ENCODE results near the gene TRRAP. TPM values are rescaled to one million over a fixed set of nuclear protein-coding genes. Genes with fewer than 3 reads are reported as not detected.

TRRAP gene
- polyA plus RNA-seq, 2 of the 4 experiments (the other 2 are of a cell fraction) = 12.2 to 22.1 TPM

DNA sequence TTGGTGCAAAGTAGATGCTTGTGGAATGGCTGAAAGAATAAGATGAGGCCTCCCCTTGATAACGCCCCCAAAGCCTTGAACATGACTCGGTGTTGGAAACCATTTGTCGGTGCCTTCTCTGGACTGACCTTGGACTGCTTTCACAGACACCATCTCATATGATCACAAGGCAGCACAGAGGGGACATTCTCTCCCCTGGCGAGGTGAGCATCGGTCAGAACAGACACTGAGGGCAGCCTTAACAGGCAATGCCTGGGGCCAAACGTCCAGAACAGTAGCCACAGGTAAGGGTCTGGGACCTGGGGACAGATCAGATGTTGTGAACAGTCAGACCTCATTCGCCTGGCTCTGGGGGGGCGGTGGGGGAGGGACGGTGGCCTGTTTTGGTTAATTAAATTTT is 2.8 kb upstream of the TRRAP start:
- H3K27ac ChIP-seq = no peak overlapping the region
- no peak for ATAC-seq
- no peaks in the 10 kb centered on the region for H3K9me3 ChIP-seq
- no peak for TF ChIP-seq ZC3H11A (IDR thresholded peaks at IDR 0.05)
- TF ChIP-seq JUN (IDR thresholded peaks at IDR 0.05) = no peak
- no peak for TF ChIP-seq HDAC2 (IDR thresholded peaks at IDR 0.05)
- no peak for TF ChIP-seq CHD4 (IDR thresholded peaks at IDR 0.05; ENCODE audit: borderline replicate concordance)
- TF ChIP-seq SREBF2 (IDR thresholded peaks at IDR 0.05) = no peak
- TF ChIP-seq FOSB (CRISPR knock-in tag; IDR thresholded peaks at IDR 0.05) = no peak
- TF ChIP-seq, protein P1, sequence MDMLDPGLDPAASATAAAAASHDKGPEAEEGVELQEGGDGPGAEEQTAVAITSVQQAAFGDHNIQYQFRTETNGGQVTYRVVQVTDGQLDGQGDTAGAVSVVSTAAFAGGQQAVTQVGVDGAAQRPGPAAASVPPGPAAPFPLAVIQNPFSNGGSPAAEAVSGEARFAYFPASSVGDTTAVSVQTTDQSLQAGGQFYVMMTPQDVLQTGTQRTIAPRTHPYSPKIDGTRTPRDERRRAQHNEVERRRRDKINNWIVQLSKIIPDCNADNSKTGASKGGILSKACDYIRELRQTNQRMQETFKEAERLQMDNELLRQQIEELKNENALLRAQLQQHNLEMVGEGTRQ (IDR thresholded peaks at IDR 0.05) = no peak
- TF ChIP-seq, protein P2, sequence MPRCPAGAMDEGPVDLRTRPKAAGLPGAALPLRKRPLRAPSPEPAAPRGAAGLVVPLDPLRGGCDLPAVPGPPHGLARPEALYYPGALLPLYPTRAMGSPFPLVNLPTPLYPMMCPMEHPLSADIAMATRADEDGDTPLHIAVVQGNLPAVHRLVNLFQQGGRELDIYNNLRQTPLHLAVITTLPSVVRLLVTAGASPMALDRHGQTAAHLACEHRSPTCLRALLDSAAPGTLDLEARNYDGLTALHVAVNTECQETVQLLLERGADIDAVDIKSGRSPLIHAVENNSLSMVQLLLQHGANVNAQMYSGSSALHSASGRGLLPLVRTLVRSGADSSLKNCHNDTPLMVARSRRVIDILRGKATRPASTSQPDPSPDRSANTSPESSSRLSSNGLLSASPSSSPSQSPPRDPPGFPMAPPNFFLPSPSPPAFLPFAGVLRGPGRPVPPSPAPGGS (IDR thresholded peaks at IDR 0.05) = no peak
- TF ChIP-seq HOXB13 (CRISPR knock-in tag; IDR thresholded peaks at IDR 0.05; ENCODE audit: low read depth) = no peak
- TF ChIP-seq NR3C1 (IDR thresholded peaks at IDR 0.05) = no peak
- no peak for TF ChIP-seq MYC (IDR thresholded peaks at IDR 0.05; ENCODE audit: borderline replicate concordance, low read length)
- no peak for TF ChIP-seq EHMT2 (IDR thresholded peaks at IDR 0.05; ENCODE audit: low read depth)
- no peak for TF ChIP-seq RAD21 (conservative IDR thresholded peaks at IDR 0.05 in 1 of 2, IDR thresholded peaks at IDR 0.05 in 1 of 2)
- no peak for TF ChIP-seq PHF8 (IDR thresholded peaks at IDR 0.05; ENCODE audit: borderline replicate concordance, low read depth)
- TF ChIP-seq, protein P3, sequence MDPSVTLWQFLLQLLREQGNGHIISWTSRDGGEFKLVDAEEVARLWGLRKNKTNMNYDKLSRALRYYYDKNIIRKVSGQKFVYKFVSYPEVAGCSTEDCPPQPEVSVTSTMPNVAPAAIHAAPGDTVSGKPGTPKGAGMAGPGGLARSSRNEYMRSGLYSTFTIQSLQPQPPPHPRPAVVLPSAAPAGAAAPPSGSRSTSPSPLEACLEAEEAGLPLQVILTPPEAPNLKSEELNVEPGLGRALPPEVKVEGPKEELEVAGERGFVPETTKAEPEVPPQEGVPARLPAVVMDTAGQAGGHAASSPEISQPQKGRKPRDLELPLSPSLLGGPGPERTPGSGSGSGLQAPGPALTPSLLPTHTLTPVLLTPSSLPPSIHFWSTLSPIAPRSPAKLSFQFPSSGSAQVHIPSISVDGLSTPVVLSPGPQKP (IDR thresholded peaks at IDR 0.05; ENCODE audit: low read depth, low read length) = no peak
- TF ChIP-seq MAZ (IDR thresholded peaks at IDR 0.05; ENCODE audit: borderline replicate concordance, low read depth, low read length) = no peak
- TF ChIP-seq ESRRA (IDR thresholded peaks at IDR 0.05; ENCODE audit: borderline replicate concordance, low read length) = no peak
- TF ChIP-seq, protein P4, sequence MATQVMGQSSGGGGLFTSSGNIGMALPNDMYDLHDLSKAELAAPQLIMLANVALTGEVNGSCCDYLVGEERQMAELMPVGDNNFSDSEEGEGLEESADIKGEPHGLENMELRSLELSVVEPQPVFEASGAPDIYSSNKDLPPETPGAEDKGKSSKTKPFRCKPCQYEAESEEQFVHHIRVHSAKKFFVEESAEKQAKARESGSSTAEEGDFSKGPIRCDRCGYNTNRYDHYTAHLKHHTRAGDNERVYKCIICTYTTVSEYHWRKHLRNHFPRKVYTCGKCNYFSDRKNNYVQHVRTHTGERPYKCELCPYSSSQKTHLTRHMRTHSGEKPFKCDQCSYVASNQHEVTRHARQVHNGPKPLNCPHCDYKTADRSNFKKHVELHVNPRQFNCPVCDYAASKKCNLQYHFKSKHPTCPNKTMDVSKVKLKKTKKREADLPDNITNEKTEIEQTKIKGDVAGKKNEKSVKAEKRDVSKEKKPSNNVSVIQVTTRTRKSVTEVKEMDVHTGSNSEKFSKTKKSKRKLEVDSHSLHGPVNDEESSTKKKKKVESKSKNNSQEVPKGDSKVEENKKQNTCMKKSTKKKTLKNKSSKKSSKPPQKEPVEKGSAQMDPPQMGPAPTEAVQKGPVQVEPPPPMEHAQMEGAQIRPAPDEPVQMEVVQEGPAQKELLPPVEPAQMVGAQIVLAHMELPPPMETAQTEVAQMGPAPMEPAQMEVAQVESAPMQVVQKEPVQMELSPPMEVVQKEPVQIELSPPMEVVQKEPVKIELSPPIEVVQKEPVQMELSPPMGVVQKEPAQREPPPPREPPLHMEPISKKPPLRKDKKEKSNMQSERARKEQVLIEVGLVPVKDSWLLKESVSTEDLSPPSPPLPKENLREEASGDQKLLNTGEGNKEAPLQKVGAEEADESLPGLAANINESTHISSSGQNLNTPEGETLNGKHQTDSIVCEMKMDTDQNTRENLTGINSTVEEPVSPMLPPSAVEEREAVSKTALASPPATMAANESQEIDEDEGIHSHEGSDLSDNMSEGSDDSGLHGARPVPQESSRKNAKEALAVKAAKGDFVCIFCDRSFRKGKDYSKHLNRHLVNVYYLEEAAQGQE (IDR thresholded peaks at IDR 0.05) = no peak
- TF ChIP-seq EHF (CRISPR knock-in tag; IDR thresholded peaks at IDR 0.05) = no peak
- TF ChIP-seq, protein P5, sequence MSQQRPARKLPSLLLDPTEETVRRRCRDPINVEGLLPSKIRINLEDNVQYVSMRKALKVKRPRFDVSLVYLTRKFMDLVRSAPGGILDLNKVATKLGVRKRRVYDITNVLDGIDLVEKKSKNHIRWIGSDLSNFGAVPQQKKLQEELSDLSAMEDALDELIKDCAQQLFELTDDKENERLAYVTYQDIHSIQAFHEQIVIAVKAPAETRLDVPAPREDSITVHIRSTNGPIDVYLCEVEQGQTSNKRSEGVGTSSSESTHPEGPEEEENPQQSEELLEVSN (IDR thresholded peaks at IDR 0.05; ENCODE audit: borderline replicate concordance, low read depth) = no peak
- DNase-seq (ENCODE audit: low read depth in 1 of 2, low spot score in 1 of 2) = no peak
- no peak for FAIRE-seq
- ChIA-PET POLR2A (no interaction called here), CTCF (interaction anchor here (0.6 kb wide), 1 partner anchor 8 kb away, joined by 4 read pairs; no protein-coding TSS in a partner anchor)
- no peak overlapping the region for H3K4me2 ChIP-seq
- H3K4me3 ChIP-seq = no peak overlapping the region
- H3K4me1 ChIP-seq = peaks cover 15% of the 10 kb centered on the region
- WGBS (ENCODE audit: missing lambda C conversion rate) = 75% methylated on average over 7 of the region's 9 CpGs
